H1 (cell line): ENCODE measurements around the gene GDF15. TPM values are rescaled to one million over a fixed set of nuclear protein-coding genes. Genes with fewer than 3 reads are reported as not detected.
A peak's percentile ranks its signal among the peaks of the same experiment; 100 is the strongest.

Experiments used
- polyA plus RNA-seq, 7 experiments: library from polyadenylated mRNA; depleted of rRNA in 3 of 7; stranded (reverse) in 5 of 7; unstranded in 2 of 7; fragments of >200 nt in 5 of 7; fragments of 200-250 nt in 2 of 7; gene quantifications; 1 replicate in 5 of 7; 2 replicates in 1 of 7; 4 replicates in 1 of 7; pipeline versions ENCODE4 v1.2.1 to v1.2.3, GENCODE V29; 2011 to 2013; ENCODE audit warnings: missing spikeins in 2 of 7, mixed read lengths in 2 of 7
- total RNA-seq: library from RNA; stranded (reverse); fragmentation: NEBNext Ultra II Directional; extraction: Animal tissue kit (Norgen Biotek cat#: 25700); gene quantifications from 2 replicates; pipeline ENCODE4 v1.2.1, GENCODE V29; 2021
- TF ChIP-seq, protein P1 (sequence below), 3 experiments: IDR thresholded peaks; 1 replicate in 2 of 3; 2 replicates in 1 of 3; pipeline versions ENCODE4 v1.5.1 to v1.6.1; 2011; ENCODE audit warnings: low read length in 3 of 3, mild to moderate bottlenecking in 3 of 3, inconsistent platforms in 2 of 3, low read depth in 1 of 3, moderate library complexity in 1 of 3; ENCODE audit not compliant: insufficient read depth in 1 of 3; ENCODE audit errors: control extremely low read depth in 1 of 3
- TF ChIP-seq, protein P2 (sequence below): IDR thresholded peaks from 2 replicates; pipeline ENCODE4 v1.6.1; 2012; ENCODE audit warnings: inconsistent platforms

GDF15 gene
- total and polyA plus RNA-seq, 2 of the 8 experiments (the other 6 are each of a cell fraction or from before 2014, with no cell fraction given): 4.1 to 8.5 TPM

DNA sequence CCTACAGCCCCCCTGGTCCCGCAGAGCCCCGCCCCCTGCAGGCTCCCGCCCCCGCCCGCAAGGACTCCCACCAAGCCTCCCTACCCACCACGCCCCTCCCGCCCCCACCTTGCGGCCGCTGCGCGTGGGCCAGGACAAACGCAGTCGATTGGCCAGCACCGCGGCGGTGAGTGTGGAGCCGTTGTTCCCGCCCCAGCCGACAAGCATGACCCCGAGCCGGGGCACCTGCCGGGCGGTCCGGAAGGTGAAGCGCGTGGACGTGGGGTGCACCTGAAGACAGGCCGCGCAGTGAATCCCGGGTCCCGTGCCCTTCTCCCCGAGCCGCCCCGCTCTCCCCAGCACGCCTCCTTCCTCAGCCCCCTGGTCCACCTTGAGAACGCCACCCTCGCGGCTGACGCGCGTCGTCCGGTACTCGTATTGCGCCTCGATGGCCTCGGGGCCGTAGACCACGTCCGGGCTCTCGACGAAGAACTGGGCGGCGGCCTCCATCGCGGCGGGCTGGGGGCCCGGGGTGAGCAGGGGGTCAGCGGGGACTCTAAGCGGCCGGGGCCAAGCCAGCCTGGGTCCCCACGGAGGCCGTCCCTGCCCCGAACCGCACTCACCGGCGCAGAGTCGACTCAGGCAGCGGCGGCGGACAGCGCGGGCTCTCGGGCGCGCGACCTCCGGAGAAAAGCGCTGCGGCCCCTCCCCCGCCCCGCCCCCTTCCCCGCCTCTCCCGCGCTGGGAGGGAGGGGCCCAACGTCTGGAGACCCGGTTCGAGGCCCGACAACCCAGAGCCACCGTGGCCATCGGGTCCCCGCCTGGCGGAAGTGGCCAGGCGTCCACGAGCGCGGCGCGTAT is 51.8 kb downstream of the GDF15 start, which contains the start of gene ISYNA1 (continued):
- TF ChIP-seq, protein P1, sequence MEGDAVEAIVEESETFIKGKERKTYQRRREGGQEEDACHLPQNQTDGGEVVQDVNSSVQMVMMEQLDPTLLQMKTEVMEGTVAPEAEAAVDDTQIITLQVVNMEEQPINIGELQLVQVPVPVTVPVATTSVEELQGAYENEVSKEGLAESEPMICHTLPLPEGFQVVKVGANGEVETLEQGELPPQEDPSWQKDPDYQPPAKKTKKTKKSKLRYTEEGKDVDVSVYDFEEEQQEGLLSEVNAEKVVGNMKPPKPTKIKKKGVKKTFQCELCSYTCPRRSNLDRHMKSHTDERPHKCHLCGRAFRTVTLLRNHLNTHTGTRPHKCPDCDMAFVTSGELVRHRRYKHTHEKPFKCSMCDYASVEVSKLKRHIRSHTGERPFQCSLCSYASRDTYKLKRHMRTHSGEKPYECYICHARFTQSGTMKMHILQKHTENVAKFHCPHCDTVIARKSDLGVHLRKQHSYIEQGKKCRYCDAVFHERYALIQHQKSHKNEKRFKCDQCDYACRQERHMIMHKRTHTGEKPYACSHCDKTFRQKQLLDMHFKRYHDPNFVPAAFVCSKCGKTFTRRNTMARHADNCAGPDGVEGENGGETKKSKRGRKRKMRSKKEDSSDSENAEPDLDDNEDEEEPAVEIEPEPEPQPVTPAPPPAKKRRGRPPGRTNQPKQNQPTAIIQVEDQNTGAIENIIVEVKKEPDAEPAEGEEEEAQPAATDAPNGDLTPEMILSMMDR (IDR thresholded peaks at IDR 0.05; ENCODE audit: control extremely low read depth in 1 of 3, insufficient read depth in 1 of 3, low read depth in 1 of 3, low read length in 3 of 3): no peak
- TF ChIP-seq, protein P2, sequence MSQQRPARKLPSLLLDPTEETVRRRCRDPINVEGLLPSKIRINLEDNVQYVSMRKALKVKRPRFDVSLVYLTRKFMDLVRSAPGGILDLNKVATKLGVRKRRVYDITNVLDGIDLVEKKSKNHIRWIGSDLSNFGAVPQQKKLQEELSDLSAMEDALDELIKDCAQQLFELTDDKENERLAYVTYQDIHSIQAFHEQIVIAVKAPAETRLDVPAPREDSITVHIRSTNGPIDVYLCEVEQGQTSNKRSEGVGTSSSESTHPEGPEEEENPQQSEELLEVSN: peak; percentile 65
